Large intestine (tissue), 3 donors: Measurements from ENCODE around the gene HEATR1. TPM values are rescaled to one million over a fixed set of nuclear protein-coding genes. Genes with fewer than 3 reads are reported as not detected.
"Not testable (repeated sequence)": the region's sequence is repeated elsewhere in the genome, so short reads cannot be mapped to it uniquely, and the experiment has no call there.

ENCODE experiments used
- DNase-seq, 2 donors: peaks; one replicate each; pipeline versions ENCODE4 v3.0.0 to v3.0.0-alpha.2; 2013
- H3K27ac ChIP-seq: one replicate; pipeline ENCODE4 v1.5.1; 2013; ENCODE audit warnings: low read length
- H3K27me3 ChIP-seq: 2 replicates; pipeline ENCODE4 v1.6.1; 2013; ENCODE audit warnings: low read length; ENCODE audit not compliant: control insufficient read depth, insufficient read depth
- H3K36me3 ChIP-seq: 2 replicates; pipeline ENCODE4 v1.6.1; 2013; ENCODE audit warnings: low read length; ENCODE audit not compliant: control insufficient read depth, insufficient read depth
- H3K4me1 ChIP-seq: one replicate; pipeline ENCODE4 v1.6.1; 2013; ENCODE audit warnings: low read length; ENCODE audit not compliant: control insufficient read depth, insufficient read depth
- H3K4me3 ChIP-seq: one replicate; pipeline ENCODE4 v1.5.1; 2013; ENCODE audit warnings: low read length
- H3K9me3 ChIP-seq: one replicate; pipeline ENCODE4 v1.6.1; 2013; ENCODE audit warnings: mild to moderate bottlenecking, low read depth, low read length, moderate library complexity; ENCODE audit not compliant: control insufficient read depth
- WGBS: methylation state at CpG from one replicate; pipeline ENCODE4 v1.1.5; 2013; ENCODE audit warnings: low lambda C conversion rate; ENCODE audit not compliant: insufficient coverage; 5-methylcytosine and 5-hydroxymethylcytosine counted together
- polyA plus RNA-seq: library from polyadenylated mRNA; unstranded; fragments of 120-200 nt; gene quantifications from one replicate; pipeline ENCODE4 v1.2.1, GENCODE V29; 2013

The HEATR1 gene
- polyA plus RNA-seq, 1 donor: 19.5 TPM

DNA sequence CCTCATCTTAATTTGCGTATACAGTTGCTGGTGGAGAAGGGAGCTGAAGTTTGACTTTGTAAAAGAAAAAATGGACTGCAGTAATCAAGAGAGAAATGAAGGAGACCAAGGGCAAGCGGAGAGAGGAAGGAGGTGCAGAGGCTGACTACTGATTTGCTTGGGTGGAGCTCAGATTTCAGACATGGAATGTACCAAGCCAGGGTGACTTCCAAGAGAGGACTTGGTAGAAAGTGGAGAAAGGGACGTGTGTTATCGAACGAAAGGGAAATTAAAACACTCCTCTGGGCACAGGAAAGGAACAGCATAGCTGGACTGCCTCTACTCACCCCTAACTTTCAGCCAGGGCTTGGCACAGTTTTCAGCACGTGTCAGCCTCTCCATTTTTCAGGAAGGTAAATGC, 15.1 kb upstream of the HEATR1 start:
- DNase-seq: no peak
- H3K27me3 ChIP-seq: no peaks in the 10 kb centered on the region
- H3K27ac ChIP-seq: no peak overlapping the region
- no peaks in the 10 kb centered on the region for H3K4me1 ChIP-seq
- H3K4me3 ChIP-seq: no peak overlapping the region
- peaks cover 5% of the 10 kb centered on the region for H3K9me3 ChIP-seq
- WGBS: 94% methylated on average over 2 of the region's 6 CpGs
- H3K36me3 ChIP-seq: no peaks in the 10 kb centered on the region

DNA sequence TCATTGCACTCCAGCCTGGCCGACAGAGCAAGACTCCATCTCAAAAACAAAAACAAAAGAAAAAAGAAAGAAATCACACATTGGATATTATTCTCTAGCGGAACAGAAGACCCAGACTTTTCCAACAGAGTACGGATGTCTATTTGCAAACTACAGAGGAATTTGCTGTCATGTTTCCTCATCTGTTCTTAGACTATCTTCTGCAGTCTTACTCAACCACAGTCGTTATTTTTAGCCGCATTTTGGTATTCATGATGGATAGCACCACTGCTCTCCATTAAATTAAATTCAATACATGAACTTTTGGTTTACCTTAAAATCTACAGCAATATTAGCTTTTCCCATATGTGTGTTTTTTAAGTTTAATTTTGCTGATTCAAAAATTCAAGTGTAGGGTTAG, 14.2 kb upstream of the HEATR1 start:
- WGBS: 80% methylated on average over 1 of the region's 5 CpGs
- Histone ChIP-seq H3K4me3 (no peak overlapping the region), H3K27ac (no peak overlapping the region), H3K9me3 (peaks cover 5% of the 10 kb centered on the region), H3K27me3 (no peaks in the 10 kb centered on the region), H3K4me1 (no peaks in the 10 kb centered on the region), H3K36me3 (no peaks in the 10 kb centered on the region)
- DNase-seq: no peak

DNA sequence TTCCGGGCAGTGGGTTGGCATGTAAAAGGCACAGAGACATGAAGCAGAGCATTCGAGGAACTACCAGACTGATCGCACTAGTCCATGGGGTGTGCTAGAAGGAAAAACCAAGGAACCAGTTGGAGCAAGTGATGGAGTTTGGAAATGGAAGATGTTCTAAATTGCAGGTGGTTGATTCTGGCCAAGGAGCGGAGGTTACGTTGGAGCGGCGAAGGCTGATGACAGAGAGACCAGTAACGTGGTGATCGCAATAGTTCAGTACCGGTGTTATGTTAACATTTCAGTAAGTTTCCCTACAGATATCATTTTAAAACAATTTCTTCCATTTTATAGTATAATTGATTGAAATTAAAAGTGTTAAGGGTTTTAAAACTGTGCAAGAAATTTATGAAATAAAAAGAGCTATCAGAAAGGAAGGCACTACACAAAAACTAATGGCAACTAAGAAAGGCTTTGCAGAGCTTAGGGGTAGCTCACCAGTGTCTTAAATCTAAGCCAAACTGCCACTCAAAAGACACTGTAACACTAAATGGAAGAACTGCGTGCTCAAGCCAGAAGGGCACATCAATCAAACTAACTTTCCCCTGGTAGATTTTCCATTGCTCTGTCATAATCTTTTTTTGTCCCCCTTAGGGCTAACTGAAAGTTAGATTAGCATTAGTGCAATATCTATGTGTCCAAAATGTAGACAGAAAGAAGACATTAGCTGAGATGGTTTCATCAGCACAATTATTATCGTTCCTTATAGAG, 11.3 kb upstream of the HEATR1 start:
- Histone ChIP-seq H3K36me3 (no peaks in the 10 kb centered on the region), H3K4me1 (no peaks in the 10 kb centered on the region), H3K4me3 (no peak overlapping the region), H3K9me3 (no peaks in the 10 kb centered on the region), H3K27me3 (no peaks in the 10 kb centered on the region), H3K27ac (no peak overlapping the region)
- 92% methylated on average over 8 of the region's 12 CpGs for WGBS
- no peak for DNase-seq

DNA sequence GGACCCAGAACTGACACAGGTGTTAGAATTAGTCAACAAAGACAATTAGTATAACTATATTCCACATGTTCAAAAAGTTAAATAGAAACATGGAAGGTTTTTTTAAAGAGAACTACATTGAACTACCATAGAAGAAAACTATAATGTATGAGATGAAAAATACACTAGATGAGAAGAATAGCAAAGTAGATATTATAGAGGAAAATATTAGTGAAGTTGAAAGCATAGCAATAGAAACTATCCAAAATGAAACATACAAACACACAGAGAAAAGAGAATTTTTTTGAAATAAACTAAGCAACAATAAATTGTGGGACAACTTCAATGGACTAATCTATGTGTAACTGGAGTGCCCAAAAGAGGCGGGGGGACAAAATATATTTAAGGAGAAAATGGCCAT, 8.0 kb upstream of the HEATR1 start:
- no peak overlapping the region for H3K27ac ChIP-seq
- no peaks in the 10 kb centered on the region for H3K36me3 ChIP-seq
- H3K4me3 ChIP-seq: no peak overlapping the region
- no peaks in the 10 kb centered on the region for H3K4me1 ChIP-seq
- peaks cover 3% of the 10 kb centered on the region for H3K27me3 ChIP-seq
- no peaks in the 10 kb centered on the region for H3K9me3 ChIP-seq
- no peak for DNase-seq
- WGBS: no CpG with 5 or more reads among the region's 1 CpG

DNA sequence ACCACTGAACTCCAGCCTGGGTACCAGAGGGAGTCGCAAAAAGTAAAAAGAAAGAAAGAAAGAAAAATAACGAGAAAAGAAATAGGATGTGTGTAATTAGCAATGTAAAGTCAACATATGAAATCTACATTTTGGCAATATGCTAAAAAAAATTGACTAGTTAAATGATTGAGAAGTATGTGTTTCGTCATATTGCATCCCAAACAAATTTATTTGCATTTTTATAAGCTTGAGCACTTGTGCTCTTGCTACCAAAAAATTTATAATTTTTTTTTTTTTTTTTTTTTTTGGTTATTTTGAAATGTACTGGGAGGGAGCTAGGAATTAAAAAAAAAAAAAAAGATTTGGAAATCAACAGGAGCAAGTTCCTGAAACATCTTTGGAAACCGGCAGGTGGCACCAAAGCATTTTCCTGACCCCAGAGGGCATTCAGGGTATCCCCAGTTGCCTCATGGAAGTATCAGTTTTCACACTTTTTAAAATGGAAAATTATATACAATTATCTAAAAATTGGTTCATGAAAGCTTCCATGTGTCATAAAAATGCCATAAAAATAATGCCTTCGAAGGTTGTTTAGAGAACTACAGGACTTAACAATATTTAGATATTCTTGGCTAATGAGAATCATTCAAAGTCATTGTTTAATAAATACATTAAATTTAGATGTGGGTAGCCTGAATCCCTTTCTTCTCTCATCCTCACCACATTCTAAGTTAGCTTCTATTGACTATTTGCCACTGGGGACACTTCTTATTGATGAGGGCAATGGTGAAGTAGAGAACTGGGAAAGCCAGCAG, 4.8 kb upstream of the HEATR1 start:
- DNase-seq: peak; percentile 21 to 26
- H3K36me3 ChIP-seq: no peaks in the 10 kb centered on the region
- 24% methylated on average over 5 of the region's 5 CpGs for WGBS

DNA sequence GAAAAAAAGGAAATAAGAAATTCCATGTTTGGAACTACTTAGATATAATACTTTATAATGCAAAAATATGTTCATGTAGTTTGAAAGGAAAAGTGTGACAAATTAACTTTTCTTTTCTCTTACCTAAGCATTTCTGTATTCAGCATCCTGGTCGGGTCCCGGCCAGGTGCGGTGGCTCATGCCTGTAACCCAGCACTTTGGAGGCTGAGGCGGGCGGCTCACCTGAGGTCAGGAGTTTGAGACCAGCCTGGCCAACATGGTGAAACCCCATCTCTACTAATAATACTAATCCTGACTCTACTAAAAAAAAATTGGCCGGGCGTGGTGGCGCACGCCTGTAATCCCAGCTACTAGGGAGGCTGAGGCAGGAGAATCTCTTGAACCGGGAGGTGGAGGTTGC, 3.3 kb upstream of the HEATR1 start:
- H3K4me3 ChIP-seq, H3K9me3 ChIP-seq, H3K4me1 ChIP-seq, H3K27ac ChIP-seq, DNase-seq, H3K27me3 ChIP-seq, H3K36me3 ChIP-seq: not testable (repeated sequence)
- no CpG with 5 or more reads among the region's 10 CpGs for WGBS

More for the DNA sequence above, 4.8 kb upstream of the HEATR1 start:
- H3K27me3 ChIP-seq: peaks cover 3% of the 10 kb centered on the region
- no peak overlapping the region for H3K4me3 ChIP-seq
- H3K9me3 ChIP-seq: no peaks in the 10 kb centered on the region
- no peaks in the 10 kb centered on the region for H3K4me1 ChIP-seq
- no peak overlapping the region for H3K27ac ChIP-seq

DNA sequence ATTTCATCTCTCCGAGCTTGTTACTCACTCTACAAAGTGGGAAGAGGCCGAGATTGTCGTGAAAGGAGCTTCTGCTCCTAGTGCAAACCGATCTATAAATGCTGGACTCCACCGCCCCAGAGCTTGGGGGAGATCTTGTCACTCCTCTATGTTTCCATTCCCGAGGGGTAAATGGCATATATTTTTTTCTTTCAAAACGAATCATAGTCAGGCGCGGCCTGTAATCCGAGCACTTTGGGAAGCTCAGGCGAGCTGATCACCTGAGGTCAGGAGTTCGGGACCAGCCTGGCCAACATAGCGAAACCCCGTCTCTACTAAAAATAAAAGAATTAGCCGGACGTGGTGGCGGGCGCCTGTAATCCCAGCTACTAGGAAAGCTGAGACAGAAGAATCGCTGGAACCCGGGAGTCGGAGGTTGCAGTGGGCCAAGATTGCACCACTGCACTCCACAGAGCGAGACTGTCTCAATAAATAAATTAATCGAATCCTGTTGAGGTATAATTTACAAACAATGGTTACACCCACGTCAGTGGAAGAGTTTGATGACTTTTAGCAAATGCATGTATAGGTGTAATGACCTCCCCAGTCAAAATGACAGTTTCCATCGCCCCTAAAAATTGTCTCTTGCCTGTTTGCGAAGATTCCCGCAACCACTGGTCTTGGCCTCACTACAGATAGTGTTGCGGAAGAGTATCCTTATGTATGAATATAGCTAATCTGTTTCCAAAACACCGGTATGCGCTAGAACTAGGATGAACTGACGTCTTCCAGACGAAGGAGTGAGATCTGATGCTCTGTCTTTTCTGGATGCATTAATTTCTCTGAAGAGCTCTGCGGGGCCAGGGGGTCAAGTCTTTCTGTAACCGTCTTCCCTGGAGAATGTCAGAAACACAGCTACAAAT, 840 bp upstream of the HEATR1 start:
- peaks cover 13% of the 10 kb centered on the region for H3K36me3 ChIP-seq
- H3K27ac ChIP-seq: peak overlapping the region; percentile 48
- H3K4me1 ChIP-seq: no peaks in the 10 kb centered on the region
- DNase-seq: peak in 1 of 2 donors; percentile 2
- peaks cover 3% of the 10 kb centered on the region for H3K27me3 ChIP-seq
- no peaks in the 10 kb centered on the region for H3K9me3 ChIP-seq
- H3K4me3 ChIP-seq: peak overlapping the region; percentile 82
- 100% methylated on average over 3 of the region's 34 CpGs for WGBS

DNA sequence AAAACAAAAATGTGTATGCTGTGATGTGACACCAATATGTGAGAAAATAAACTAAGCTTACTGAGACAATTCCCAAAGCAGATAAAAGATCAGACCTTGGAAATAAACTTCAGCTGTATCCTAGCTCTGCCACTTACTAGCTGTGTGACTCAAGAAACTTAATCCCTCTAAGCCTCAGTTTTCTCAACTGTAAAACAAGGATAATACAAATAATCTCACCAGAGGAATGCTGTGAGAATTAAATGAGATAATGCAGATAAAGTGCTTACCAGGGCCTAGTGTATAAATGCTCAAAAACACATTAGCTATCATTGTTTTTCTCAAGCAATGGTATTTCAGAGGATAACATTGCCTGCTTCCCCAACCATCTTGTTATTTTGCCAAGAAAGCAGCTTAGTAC, 2.1 kb downstream of the HEATR1 start:
- Histone ChIP-seq H3K27me3 (no peaks in the 10 kb centered on the region), H3K4me1 (no peaks in the 10 kb centered on the region), H3K27ac (no peak overlapping the region), H3K4me3 (no peak overlapping the region), H3K36me3 (peaks cover 31% of the 10 kb centered on the region), H3K9me3 (no peaks in the 10 kb centered on the region)
- no peak for DNase-seq

DNA sequence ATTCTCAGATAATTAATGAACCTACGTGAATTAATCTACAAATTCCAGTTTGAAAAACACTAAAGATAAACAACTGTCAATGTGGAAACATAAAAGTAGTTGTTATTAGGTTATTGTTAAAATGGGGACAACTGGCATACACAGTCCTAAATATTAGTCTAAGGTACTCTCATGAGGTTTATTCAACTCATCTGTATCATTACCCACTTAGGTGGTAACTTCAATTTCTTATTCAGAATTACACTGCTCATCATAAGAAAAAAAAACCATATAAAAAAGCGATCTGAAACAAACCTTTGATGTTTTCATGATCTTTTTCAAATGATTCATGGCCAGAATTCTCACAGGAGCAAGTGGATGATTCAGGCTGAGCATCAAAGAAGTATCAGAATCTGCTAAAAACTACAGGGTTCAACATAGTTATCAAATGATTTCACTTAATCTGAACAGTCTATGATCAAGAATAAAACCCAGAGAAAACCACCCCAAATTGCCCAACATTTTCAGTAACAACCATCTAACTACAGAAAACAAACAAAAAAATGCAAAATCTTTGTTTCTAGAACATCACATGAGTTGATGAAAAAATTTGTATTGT, 13.7 kb downstream of the HEATR1 start:
- Histone ChIP-seq H3K4me3 (no peak overlapping the region), H3K36me3 (peaks cover 56% of the 10 kb centered on the region), H3K27me3 (no peaks in the 10 kb centered on the region), H3K27ac (no peak overlapping the region), H3K9me3 (no peaks in the 10 kb centered on the region), H3K4me1 (no peaks in the 10 kb centered on the region)
- DNase-seq: no peak
- WGBS: 100% methylated on average over 1 of the region's 2 CpGs

DNA sequence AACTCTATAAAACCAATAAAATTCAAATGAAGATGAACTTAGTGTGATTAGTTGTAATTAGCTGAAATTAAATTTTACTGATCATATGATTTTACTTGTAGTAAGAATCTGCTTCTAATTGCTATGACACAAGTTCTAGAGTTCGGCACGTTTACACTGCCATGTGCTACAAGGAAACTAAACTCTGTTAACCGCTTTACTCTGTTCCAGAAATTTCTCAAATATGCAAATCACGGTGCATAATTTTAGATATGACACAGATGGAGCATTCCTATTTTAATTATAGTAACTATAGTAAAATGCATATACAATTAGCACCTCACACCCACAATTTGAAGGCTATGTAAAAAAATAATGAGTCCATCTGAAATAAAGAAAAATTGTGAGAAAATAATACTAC, 14.8 kb downstream of the HEATR1 start:
- DNase-seq: no peak
- 92% methylated on average over 4 of the region's 4 CpGs for WGBS
- H3K36me3 ChIP-seq: peaks cover 54% of the 10 kb centered on the region

More for the DNA sequence above, 14.8 kb downstream of the HEATR1 start:
- Histone ChIP-seq H3K27ac (no peak overlapping the region), H3K9me3 (no peaks in the 10 kb centered on the region), H3K27me3 (no peaks in the 10 kb centered on the region), H3K4me1 (no peaks in the 10 kb centered on the region), H3K4me3 (no peak overlapping the region)
